NT2/D1 (cell line): Measurements from ENCODE around the gene CACNB2.

Source experiments
- DNase-seq: peaks from one replicate; pipeline ENCODE4 v3.0.0-alpha.2; 2011; ENCODE audit warnings: low read depth, low spot score
- H3K27me3 ChIP-seq: 2 replicates; pipeline ENCODE4 v1.6.0; 2011; ENCODE audit warnings: mild to moderate bottlenecking; ENCODE audit not compliant: insufficient read length, insufficient read depth
- H3K36me3 ChIP-seq: 2 replicates; pipeline ENCODE4 v1.6.1; 2011; ENCODE audit warnings: mild to moderate bottlenecking, low read length, mixed read lengths; ENCODE audit not compliant: insufficient read depth, insufficient read length
- H3K4me1 ChIP-seq: 2 replicates; pipeline ENCODE4 v1.5.1; 2011; ENCODE audit not compliant: insufficient read depth, insufficient read length
- H3K4me3 ChIP-seq: 2 replicates; pipeline ENCODE4 v1.5.1; 2011; ENCODE audit warnings: low read depth; ENCODE audit not compliant: insufficient read length
- H3K9ac ChIP-seq: 2 replicates; pipeline ENCODE4 v1.6.0; 2011; ENCODE audit warnings: low read depth; ENCODE audit not compliant: insufficient read length
- H3K9me3 ChIP-seq: 2 replicates; pipeline ENCODE4 v1.5.1; 2011; ENCODE audit warnings: mild to moderate bottlenecking, low read length; ENCODE audit not compliant: insufficient read depth
- SUZ12 ChIP-seq: IDR thresholded peaks from 2 replicates; pipeline ENCODE4 v1.6.1; 2011; ENCODE audit not compliant: insufficient read length, insufficient read depth; ENCODE audit errors: extremely low read depth
- YY1 ChIP-seq: IDR thresholded peaks from 2 replicates; pipeline ENCODE4 v1.6.1; 2011; ENCODE audit not compliant: insufficient read length, insufficient read depth
- ZNF274 ChIP-seq: IDR thresholded peaks from 2 replicates; pipeline ENCODE4 v1.6.1; 2011; ENCODE audit warnings: mild to moderate bottlenecking, low read depth, low read length

Gene CACNB2

DNA sequence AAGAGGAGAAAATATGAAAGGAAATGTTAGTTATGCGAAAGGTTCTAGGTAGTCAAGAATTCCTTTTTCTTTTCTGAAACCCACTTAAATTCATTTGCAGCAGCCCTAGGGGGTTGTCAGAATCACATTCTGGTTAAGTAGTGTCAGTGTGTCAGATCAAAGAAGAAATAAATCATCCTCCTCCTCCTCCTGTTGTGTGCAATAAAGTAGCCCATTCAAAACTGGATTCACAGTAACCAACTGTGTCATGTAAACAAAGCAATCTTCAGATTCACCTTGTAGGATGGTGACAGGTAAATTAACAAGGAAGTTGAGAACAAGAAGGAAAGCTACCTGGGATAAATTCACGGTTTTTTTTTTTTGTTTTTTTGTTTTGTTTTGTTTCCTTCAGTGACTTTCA is 383.6 kb downstream of the CACNB2 start:
- Histone ChIP-seq H3K9ac (no peak overlapping the region), H3K27me3 (no peaks in the 10 kb centered on the region), H3K4me1 (no peaks in the 10 kb centered on the region), H3K4me3 (no peak overlapping the region), H3K36me3 (no peaks in the 10 kb centered on the region), H3K9me3 (no peaks in the 10 kb centered on the region)
- TF ChIP-seq SUZ12 (no peak), ZNF274 (no peak)
- DNase-seq, result no peak

DNA sequence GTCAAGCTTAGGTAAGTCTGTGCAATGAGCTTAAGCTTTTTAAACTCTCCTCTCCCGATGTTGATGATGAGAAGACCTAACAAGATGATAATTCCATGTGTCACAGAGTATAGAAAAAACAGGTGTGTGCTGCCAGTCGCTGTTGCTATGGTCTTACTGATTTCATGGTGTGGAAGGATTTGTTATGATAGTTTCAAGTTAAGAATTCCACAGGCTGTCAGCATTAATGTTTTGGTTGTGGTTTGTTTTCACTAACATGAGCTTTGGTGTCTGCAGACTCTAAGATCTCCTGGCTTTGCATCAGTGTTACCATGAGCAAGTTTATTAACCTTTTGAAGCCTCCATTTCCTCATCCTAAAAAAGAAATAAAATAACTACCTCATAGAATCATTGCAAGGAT is 387.5 kb downstream of the CACNB2 start:
- DNase-seq, result no peak
- TF ChIP-seq YY1 (no peak), SUZ12 (no peak), ZNF274 (no peak)

DNA sequence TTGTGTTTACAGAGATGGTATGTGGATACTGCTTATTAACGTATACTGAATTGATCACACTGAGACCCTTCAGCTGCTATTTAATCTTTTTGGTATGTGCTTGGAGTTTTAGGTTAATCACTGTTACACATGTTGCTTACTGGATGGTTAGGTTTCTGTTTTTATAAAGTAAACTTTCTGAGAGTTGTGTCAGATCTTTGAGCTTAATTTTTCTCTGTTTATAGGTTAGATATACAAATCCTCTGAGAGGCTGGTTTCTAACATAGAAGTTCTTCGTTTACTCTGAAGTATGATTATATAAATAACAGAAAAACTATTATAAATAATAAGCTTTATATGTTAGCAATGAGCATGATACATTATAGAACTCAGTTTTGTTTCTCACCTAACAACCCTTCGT is 388.1 kb downstream of the CACNB2 start:
- Histone ChIP-seq H3K4me1 (no peaks in the 10 kb centered on the region), H3K4me3 (no peak overlapping the region), H3K9ac (no peak overlapping the region), H3K27me3 (no peaks in the 10 kb centered on the region), H3K36me3 (no peaks in the 10 kb centered on the region), H3K9me3 (no peaks in the 10 kb centered on the region)
- DNase-seq, result no peak
- TF ChIP-seq YY1 (no peak), SUZ12 (no peak), ZNF274 (no peak)

More for the DNA sequence above, 387.5 kb downstream of the CACNB2 start:
- Histone ChIP-seq H3K27me3 (no peaks in the 10 kb centered on the region), H3K4me3 (no peak overlapping the region), H3K4me1 (no peaks in the 10 kb centered on the region), H3K9ac (no peak overlapping the region), H3K36me3 (no peaks in the 10 kb centered on the region), H3K9me3 (no peaks in the 10 kb centered on the region)

DNA sequence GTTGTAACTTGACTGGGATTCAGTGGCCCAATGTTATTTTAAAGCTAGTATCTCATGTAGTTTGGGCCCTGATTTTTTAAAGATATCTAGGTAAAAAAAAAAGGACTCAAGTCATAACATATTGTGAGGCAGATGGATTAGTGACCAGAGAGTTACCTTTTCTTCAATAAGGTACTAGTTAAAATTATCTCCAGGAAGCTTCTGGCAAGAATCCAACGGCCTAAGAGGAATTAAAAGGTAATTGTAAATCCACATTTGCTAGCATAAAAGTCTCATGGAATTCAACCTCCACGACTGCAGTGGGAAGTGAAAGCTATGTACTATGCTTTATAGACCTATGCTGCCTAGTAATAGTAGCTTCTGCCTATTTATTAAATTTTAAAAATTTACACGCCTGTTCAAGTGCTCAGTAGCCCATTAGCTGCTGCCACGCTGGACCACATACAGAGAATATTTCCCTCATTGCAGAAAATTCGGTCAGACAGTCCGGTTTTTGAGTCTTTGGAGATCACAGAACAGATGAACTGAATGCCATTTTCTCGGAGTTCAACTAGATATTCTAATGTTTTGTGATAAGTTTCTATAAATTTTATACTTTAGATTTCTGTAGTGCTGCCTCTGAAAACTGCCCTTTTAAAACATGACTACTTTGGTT is 392.8 kb downstream of the CACNB2 start:
- H3K27me3 ChIP-seq, result no peaks in the 10 kb centered on the region
- H3K36me3 ChIP-seq, result peaks cover 5% of the 10 kb centered on the region
- no peaks in the 10 kb centered on the region for H3K9me3 ChIP-seq
- no peak for DNase-seq
- H3K9ac ChIP-seq, result no peak overlapping the region
- H3K4me1 ChIP-seq, result no peaks in the 10 kb centered on the region
- TF ChIP-seq ZNF274 (no peak), SUZ12 (no peak), YY1 (no peak)
- no peak overlapping the region for H3K4me3 ChIP-seq

DNA sequence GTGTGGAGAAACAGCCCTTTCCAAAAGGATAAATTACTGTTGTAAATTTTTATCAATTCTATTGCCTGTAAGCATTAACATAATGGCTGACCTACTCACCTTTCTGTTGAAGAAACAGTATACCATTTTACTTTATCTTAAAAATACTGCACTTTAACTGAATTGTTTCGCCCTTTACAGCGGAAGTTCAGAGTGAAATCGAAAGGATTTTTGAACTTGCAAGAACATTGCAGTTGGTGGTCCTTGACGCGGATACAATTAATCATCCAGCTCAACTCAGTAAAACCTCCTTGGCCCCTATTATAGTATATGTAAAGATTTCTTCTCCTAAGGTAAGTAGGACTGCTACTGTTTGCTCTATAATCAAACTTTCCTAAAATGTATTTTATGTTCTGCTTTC is 393.7 kb downstream of the CACNB2 start:
- DNase-seq, result no peak
- Histone ChIP-seq H3K4me1 (no peaks in the 10 kb centered on the region), H3K36me3 (peaks cover 5% of the 10 kb centered on the region), H3K9me3 (no peaks in the 10 kb centered on the region), H3K4me3 (no peak overlapping the region), H3K27me3 (no peaks in the 10 kb centered on the region), H3K9ac (no peak overlapping the region)
- TF ChIP-seq YY1 (no peak), ZNF274 (no peak), SUZ12 (no peak)

DNA sequence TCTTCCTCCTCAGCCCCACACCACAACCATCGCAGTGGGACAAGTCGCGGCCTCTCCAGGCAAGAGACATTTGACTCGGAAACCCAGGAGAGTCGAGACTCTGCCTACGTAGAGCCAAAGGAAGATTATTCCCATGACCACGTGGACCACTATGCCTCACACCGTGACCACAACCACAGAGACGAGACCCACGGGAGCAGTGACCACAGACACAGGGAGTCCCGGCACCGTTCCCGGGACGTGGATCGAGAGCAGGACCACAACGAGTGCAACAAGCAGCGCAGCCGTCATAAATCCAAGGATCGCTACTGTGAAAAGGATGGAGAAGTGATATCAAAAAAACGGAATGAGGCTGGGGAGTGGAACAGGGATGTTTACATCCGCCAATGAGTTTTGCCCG is 399.1 kb downstream of the CACNB2 start:
- no peak for TF ChIP-seq YY1
- no peak for TF ChIP-seq ZNF274
- no peak for TF ChIP-seq SUZ12
- Histone ChIP-seq H3K4me1 (no peaks in the 10 kb centered on the region), H3K4me3 (no peak overlapping the region), H3K27me3 (no peaks in the 10 kb centered on the region), H3K9me3 (no peaks in the 10 kb centered on the region), H3K9ac (no peak overlapping the region), H3K36me3 (peaks cover 19% of the 10 kb centered on the region)
- DNase-seq, result no peak

DNA sequence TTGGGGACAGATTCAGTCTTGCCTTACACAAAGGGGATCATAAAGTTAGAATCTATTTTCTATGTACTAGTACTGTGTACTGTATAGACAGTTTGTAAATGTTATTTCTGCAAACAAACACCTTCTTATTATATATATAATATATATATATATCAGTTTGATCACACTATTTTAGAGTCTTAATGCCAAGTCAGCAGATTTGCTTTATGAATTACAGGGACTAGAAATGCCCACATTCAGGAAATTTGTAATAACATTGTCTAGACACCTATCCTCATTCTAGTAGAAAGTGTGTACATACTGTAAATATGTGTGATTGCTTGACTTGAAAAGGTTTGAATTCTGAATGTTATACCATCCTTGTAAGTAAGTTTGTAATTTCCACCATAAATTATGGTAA is 400.0 kb downstream of the CACNB2 start:
- Histone ChIP-seq H3K4me3 (no peak overlapping the region), H3K36me3 (peaks cover 23% of the 10 kb centered on the region), H3K9me3 (no peaks in the 10 kb centered on the region), H3K9ac (no peak overlapping the region), H3K4me1 (no peaks in the 10 kb centered on the region), H3K27me3 (no peaks in the 10 kb centered on the region)
- TF ChIP-seq SUZ12 (no peak), YY1 (no peak), ZNF274 (no peak)
- DNase-seq, result no peak

DNA sequence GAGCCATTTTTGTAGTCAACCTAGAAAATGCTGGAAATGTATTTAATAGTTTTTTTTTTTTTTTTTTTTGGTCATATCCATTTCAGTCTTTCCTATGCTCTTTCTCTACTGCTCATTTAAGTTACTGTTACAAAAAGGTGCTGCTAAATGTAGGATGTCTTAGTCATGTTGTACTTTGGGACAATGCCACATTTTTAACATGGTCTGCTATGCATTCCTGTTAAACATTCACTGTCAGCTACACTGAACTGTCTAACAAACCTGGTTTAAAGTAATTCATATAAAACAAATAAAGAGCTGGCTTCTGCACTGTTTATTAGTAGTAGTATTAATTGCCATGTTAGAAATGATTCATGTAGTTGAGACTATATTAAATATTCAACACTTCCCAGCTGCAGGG is 402.6 kb downstream of the CACNB2 start:
- no peaks in the 10 kb centered on the region for H3K4me1 ChIP-seq
- peaks cover 22% of the 10 kb centered on the region for H3K36me3 ChIP-seq
- H3K27me3 ChIP-seq, result no peaks in the 10 kb centered on the region
- no peaks in the 10 kb centered on the region for H3K9me3 ChIP-seq
- no peak overlapping the region for H3K9ac ChIP-seq
- DNase-seq, result no peak
- TF ChIP-seq ZNF274, result no peak
- TF ChIP-seq SUZ12, result no peak
- TF ChIP-seq YY1, result no peak
- no peak overlapping the region for H3K4me3 ChIP-seq
